NCI-H446 treated with DMSO at 0.1 percent for 48 hours (cell line): Measurements from ENCODE around the gene WBP1.

ENCODE experiments used
- DNase-seq: peaks from one replicate; lab custom pipeline; 2025; lab: John Stamatoyannopoulos, UW

Gene WBP1

DNA sequence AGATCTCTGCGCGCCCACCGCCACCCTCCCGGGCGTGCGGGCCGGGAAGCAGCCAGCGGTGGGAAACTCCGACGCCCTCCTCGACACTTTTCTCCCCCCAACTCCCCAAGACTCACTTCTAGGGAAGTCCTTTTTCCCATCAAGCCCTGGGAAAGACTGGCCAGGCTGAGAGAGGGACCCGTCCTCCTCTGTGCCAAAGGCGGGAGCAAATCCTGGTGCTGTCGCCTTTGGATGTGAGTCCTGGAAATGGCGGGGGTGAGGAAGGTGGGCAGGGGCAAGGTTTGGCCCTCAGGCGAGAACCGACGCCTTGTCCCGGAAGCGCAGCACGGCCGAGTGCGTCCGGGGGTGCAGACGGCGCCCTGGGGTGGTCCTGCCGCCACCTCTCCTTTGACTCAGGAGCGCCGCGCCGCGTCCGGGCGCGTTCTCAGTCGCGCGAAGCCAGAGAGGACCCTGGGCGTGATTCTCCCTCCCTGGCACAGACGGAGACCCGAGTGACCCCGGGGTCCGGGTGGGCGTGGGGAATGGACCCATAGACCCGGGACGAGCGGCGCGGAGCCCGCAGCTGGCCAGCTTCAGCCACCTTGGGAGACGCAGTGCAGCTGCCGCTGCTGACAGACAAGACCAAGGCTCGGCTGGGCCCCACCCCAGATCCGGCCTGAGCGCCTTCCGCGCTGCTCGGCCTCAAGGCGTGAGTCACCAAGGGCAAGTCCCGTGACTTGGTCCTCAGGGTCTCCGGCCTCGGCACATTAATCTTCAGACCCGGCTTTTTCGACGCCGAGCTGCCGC lies 44.7 kb downstream of the WBP1 start:
- no peak for DNase-seq

DNA sequence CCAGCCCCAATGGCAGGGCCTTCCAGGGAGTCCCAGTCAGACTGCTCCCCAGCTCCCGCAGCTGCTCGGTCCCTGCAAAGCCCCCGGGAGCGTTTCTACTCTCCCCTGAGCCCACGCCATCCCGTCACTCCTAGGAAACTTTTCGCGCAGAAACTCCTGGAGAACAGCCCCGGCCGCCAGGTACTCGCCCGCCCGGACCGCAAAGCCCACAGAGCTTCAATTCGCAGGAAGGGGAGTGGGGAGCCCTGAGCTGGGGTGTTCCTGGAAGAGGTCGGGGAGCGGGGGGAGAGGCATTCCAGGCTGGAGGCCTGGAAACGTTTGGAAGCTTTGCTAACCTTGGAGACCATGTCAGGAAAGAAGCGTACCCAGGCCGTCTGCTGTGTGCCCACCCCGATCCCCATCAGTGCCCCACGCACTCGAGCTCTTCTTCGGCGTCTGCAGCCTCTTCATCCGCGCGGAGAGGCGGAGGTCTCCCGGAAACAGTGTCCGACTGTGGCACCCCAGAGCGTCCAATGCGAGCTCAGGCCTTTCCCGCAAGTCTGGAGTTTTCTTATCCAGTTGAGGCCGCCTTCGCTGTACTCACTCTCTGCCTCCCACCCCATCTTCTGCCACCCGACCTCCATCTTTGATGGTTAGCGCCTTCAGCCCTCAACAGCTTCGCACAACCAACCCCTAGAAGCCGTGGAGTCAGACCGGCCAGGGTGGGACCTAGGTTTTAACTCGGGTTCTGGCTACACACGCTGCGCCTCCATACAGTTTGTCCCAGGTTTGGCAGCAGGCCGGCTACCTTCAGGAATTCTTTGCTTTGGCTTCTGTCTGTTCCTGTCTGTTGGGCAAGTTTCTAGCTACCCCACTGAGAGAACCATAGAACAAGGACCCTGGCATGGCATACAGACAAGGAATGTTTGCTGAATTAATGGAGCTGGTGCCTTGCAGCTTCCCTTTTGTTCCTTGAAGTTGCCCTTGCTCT lies 45.6 kb downstream of the WBP1 start:
- DNase-seq = no peak

DNA sequence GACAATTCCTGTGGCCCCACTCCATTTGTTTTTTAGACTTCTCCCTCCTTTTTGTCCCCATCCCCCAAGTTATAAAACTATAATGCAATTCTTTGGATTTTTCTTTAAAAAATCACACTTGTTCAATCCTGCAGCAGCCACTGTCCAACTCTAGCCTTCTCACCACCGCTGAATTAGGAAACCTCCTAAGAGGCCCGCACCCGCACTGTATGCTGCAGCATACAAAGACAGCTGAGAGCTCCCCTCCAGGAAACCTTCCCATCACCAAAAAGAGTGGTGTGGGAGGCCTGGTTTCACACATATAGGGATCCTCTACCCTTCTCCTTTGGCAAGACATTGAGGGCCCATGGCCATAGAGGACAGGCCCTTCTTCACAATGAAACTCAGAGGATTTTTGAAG lies 46.4 kb downstream of the WBP1 start:
- no peak for DNase-seq

DNA sequence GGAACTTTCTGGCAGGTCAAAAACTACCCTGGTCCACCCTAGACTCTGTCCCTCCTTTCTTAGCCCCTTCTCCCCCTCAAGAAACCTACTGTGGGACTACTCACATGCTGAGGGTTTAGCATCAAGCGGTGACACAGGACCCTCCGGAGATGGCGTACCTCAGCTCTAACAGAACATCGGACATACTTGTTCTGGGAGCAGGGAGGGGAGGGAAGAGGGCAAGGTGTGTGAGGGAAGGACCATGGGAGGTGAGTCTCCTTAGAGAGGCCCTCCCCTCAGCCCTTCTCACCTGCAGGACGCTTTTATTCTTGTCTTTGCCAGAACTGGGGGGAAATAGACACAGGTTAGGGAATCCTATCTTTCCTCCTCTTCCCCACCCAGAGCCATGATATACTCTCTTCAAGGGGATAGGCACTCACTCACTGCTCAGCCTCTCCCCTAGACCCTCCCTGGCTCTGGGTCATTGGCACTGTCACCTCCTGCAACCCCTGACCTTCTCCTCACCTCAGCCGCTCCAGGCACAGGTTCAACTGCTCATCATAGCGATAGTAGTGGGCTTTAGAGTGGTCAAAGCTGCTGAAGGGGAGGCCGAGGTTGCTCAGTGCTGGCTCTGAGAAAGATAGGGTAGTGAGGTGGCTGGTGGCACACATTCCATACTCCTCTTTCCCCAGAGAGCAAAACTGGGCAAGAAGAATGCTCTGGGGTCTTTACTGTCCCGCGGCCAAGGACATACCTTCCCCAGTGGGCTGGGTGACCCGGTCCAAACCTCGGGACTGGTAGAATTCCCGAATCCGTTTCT lies 47.4 kb downstream of the WBP1 start:
- no peak for DNase-seq

DNA sequence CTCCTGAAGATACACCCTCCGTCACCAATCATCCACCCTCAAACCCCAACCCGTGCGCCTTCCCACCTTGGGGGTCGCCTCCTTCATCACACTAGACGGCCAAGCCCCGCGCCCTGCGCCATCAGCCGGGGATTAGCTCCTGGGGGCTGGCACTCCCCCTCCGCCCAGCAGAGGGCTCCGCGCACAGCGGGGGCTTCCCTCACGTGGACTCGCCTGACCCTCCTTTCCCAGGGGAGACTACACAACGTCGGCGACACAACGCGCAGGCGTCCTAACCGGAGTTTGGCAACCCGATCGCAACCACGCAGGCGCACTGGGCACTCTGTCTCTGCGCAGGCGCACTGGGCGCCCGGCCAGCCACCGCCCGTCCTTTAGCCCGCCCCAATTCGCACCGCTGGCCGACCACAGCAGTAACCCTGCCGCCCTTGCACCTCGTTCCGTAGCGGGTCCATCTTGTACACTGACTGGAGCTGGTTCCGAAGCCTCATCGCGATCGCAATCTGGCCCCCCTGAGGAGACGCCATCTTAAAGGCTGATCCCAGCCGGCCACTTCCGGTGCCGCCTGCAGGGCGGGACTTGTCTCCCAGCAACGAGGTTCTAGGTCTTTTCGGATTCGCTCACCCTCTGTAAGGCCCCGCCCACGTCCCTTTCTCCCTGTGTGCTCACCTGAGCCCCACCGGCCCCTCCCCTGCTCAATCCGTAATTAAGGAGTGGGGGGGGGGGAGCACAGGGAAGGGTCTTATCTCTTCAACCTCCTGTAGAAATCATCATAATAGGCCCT lies 49.1 kb downstream of the WBP1 start, which contains the start of gene PCGF1:
PCGF1 (minus strand) TSS at position 551 of the 781 bp plus-strand sequence; CDS start at position 524, 27 bp downstream.
- peak; percentile 91 for DNase-seq

DNA sequence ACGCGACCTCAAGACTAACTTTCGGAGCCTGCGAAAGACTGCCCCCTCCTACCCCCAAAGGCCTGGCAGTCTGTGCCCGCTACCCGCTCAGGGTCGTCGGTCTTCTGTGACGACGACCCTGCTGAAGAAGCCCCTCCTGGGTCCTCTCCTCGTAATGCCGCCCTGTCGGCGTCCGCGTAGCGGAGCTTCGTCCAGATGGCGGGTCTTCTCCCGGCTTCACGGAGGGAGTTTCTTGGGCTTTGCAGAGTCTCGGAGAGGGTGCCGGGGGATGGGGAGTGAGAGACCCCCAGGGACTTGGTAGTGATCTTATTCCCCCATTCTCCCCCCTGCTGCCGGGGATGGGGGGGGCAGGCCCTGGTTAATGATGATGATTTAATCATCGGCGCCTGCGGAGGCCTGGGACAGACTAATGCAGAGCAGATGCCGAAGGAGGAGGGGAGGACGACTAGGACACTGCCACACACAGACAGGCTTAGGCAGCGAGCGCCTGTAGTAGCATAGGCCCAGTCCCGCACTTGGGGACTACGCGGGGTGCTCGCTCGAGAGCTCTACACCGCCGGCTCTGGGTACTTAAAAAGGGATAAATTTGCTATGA lies 49.8 kb downstream of the WBP1 start:
- DNase-seq = peak; percentile 16

DNA sequence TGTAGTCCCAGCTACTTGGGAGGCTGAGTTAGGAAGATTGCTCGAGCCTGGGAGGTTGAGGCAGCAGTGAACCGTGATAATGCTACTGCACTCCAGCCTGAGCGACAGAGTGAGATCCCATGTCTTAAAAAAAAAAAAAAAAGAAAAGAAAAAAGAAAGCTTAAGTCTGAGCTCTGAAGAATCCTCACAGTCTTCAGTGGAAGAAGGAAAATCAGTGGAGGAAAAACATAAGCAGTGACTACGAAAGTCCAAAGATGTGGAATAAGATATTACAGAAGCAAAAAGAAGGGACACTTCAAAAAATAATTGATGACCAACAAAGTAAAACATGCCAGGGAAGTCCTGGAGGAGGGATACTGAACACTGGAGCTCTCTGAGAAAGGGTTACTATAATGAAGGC lies 52.0 kb downstream of the WBP1 start:
- DNase-seq = no peak
